G401.6 (cell line): ENCODE data around the gene ABCA8.

ENCODE experiments used
- FAIRE-seq: peaks from 2 replicates; lab custom pipeline; 2012; peaks lifted over from hg19 to GRCh38; lab: Jason Lieb, UNC

Gene ABCA8

GRCh38 chr17:68822719-68823289 is 132.4 kb downstream of the ABCA8 start:
- no peak for FAIRE-seq

GRCh38 chr17:68821860-68822696 is 133.1 kb downstream of the ABCA8 start:
- no peak for FAIRE-seq

- FAIRE-seq, result no peak
Observed at GRCh38 chr17:68820825-68821481, 134.2 kb downstream of the ABCA8 start.

- no peak for FAIRE-seq
Observed at GRCh38 chr17:68820476-68820824, 134.7 kb downstream of the ABCA8 start.

- no peak for FAIRE-seq
Observed at GRCh38 chr17:68819465-68819864, 135.7 kb downstream of the ABCA8 start.
